HG03280 (cell line): ENCODE measurements around the gene RNASE7.
"Not testable (repeated sequence)": the region's sequence is repeated elsewhere in the genome, so short reads cannot be mapped to it uniquely, and the experiment has no call there.

ENCODE experiments used
- ATAC-seq: cut with Tn5 transposase; IDR thresholded peaks from one replicate; pipeline ENCODE4 v1.9.1; 2021; ENCODE audit warnings: mild to moderate bottlenecking, moderate library complexity; ENCODE audit not compliant: unreplicated experiment

The RNASE7 gene

GRCh38 chr14:21023174-21023573 lies 19.0 kb upstream of the RNASE7 start:
- ATAC-seq: no peak

DNA sequence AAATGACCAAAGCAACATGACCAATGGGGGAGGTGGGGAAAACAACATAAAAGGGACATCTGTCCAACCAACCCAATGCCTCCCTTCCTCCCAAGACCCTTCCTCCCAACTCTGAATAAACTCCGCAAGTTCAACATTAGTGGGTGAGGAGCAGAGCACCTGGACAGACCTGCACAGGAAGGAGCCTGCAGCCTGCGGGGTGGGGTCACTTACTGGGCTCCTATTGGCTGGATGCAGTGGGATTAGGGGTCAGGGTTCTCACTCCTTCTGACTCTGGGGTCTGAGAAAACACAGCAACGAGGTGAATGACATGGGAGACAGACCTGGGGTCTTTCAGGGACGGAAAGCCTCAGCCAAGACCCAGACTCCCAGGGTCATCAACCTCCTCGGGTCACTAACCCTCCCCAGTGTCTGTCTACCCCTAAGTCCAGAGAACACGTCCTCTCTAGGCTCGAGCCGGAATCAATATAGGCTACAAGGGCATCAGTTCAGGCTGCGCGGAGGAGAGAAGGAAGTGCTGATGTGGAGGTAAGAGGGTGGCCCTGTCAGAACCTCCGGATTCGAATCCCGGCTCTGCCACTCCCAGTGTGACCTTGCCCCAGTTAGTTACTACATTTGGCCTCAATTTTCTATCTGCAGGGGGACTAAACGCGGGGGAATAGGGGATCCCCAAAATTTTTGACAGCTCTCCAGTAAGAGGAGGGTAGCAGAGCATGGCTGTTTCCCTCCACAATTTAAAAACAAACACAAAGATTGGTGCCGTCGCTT lies 18.2 kb upstream of the RNASE7 start:
- no peak for ATAC-seq

GRCh38 chr14:21024585-21025370 lies 17.4 kb upstream of the RNASE7 start, which contains the start of gene NDRG2:
Gene NDRG2 (minus strand): TSS chr14:21025061. CDS start chr14:21023315, 1,746 bp downstream.
- no peak for ATAC-seq

- no peak for ATAC-seq
These were observed 16.5 kb upstream of the RNASE7 start for GRCh38 chr14:21025371-21026273.

DNA sequence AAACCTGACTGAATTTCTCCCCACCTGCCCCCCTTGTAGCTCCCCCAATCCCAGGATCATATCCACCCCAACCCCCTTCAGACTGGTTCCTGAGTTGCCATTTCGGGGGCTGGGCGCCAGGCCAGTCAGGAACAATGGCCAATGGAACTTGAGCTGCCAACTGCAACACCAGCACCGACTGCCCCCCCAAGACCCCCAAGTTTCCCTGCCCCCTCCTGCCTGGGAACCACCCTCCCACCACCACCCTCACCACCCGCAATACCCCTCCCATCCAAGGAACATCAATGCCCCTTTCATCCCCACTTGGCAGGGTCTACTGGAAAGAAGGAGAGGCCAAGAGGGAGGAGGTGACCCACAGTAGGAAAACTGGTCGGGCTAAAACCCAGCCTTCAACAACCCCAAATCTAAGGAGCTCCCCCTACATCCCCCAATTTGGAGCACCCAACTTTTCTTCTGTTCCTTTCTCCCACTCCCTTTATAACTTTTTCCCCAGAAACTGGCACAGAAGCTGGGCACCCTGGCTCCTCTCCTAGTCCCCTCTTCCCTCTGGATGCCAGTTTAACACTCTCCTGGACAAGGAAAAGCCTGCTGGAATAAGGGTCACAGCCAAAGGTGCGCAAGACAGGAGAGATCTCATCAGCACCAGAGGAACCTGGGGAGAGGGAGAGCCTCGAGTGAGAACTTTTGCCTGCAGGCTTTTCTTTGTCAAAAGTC lies 15.7 kb upstream of the RNASE7 start:
- ATAC-seq: no peak

- ATAC-seq: no peak
These were observed 15.2 kb upstream of the RNASE7 start for GRCh38 chr14:21026988-21027315.

GRCh38 chr14:21029917-21030316 lies 12.2 kb upstream of the RNASE7 start, which contains the start of gene TPPP2:
Gene TPPP2 (plus strand): TSS chr14:21030217. CDS start chr14:21030582, 365 bp downstream.
- no peak for ATAC-seq

GRCh38 chr14:21030531-21030930 lies 11.6 kb upstream of the RNASE7 start:
- no peak for ATAC-seq

DNA sequence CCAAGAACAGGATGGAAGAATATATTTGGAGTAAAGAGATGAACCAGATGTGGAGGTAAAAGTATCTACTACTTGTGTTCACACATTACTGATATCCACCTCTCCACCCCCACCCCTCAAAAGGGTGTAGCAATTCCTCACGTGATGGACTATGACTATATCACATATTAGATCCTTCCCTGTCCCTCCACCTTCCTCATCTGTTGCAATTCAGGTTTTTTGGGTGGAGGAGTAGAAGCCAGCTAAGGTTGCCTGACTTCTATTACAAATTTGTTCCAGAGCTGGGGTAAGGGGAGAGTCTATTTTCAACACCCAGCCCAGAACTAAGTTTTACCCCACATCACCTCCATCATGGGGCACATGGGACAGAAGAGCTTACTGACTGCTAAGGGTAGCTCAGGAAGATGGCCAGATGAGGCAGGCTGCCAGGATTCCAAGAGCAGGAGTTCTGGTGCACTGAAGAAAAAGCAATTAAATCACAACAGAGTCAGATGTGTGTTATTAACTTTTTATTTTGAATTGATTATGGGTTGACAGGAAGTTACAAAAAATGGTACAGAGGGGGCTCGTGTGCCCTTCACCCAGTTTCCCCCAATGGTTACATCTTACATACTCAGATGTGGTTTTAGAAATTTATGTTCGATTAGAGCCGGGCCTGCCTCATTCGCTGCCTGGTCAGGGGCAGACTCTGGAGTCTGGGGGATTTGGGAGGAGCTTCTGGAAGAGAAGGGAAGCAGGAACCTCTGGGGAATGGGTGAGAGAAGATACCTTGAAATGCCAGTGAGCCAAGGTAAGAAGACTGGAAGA lies 9.6 kb upstream of the RNASE7 start:
- ATAC-seq: no peak

DNA sequence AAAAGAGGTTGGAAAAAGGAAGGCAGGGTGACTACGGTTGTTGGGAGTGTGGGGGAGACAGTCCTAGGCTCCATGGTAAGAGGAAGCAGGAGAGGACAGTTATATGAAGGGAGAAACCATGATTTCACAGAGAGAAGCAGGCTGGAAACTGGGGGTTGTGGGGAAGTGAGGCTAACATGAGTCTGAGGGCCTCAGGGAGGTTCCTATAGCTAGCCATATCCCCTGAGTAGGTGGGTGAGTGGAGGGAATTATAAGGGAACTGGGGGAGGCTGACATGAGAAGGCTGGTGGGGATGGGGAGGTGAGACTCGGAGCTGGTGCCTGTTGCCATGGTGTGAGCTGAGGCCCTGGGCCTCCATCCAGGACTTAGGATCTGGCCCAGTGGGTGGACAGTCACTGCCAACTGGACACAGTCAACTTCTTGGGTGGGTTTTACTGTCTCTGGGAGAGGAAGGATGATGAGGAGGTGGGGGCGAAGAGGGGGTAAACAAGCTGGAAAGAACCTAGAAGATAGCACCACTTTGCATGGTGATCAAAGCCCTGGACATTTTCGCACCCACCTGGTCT lies 8.9 kb upstream of the RNASE7 start:
- no peak for ATAC-seq

DNA sequence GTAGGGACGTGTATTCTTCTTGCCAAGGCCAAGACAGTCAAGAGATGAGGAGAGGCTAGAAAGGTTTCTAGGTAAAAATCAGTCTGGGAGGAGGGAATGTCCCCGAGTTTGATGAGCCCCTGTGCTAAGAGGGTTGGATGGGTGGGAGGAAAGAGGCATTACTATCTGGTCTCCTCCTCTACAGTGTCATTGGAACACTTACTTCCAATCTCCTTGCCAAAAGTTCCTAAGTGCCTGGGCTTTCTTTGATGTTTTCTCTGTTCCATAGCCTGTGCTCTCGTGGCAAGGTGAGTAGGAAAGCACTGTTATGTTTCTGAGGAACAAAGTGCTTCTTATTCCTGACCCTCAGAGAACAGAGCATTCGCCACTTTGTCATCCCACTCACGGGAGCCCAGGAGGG lies 7.5 kb upstream of the RNASE7 start, which contains the start of gene RNASE13:
Gene RNASE13 (minus strand): TSS at position 101 of the 400 bp plus-strand sequence. CDS start 519 bp downstream, outside the sequence.
- no peak for ATAC-seq

DNA sequence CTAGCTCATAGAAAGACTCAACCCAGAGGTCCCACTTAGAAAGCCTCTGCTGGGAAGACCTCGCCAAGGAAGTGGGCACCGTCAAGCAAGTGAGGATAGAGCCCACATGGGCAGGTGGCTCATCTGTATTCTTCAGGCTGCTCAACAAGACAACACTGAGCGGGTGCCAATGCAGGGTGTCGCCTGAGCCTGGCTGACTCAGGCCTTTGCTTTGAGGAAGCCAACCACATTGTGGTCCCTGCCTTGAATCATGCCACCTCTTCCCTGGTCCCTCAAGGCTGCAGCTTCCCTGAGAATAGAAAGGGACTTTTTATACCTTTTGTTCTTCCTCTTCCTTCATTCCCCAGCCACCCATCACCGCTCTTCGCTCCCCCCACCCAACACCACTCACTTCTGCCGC lies 5.4 kb upstream of the RNASE7 start:
- no peak for ATAC-seq

- no peak for ATAC-seq
These were observed 5.0 kb upstream of the RNASE7 start for GRCh38 chr14:21037156-21037555.

DNA sequence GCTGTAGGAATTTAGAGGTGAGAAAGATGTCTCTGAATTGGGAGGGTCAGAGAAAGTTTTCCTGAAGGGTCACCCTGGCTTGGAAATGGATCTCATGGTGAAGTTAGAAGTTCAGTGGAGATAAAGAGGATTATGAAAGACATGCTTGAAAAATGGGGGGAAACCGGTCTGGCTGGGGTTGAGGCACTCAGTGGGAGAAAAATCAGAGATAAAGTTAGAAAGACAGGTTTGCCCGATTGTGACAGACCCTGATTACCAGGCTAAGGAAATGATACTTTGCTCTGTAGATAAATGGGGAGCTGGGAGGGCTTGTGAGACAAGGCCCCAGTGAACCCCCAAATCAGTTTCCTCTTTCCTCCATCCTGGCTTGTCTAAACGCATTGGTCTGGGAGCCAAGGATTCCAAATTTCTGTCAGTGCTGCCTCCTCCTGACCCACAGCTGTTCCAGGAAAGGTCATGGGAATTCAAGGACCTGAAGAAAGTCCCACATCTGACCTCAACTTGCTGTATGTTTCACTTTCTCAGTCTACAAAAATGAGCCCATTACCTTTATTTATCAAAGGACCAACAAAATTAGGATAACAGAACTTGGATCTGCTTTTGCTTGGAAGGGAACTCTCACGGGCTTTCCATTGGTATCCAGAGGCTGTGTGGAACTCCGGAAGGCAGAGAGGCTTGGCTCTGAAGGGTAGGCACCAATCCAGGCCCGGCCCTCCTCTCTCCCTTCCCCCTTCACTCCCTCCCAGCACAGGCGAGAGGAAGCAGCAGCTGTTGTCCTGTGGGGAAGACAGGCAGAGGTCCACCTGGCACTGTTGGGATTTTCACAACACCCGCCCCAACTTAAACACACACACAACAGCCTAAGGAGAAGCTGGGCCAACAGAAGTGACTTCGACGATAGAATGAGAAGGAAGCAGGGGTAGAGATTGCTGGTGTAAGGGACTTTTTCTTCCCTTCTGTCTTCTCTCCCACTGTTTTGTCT lies 3.4 kb upstream of the RNASE7 start:
- ATAC-seq: no peak

GRCh38 chr14:21039585-21040369 lies 2.4 kb upstream of the RNASE7 start:
- ATAC-seq: no peak

DNA sequence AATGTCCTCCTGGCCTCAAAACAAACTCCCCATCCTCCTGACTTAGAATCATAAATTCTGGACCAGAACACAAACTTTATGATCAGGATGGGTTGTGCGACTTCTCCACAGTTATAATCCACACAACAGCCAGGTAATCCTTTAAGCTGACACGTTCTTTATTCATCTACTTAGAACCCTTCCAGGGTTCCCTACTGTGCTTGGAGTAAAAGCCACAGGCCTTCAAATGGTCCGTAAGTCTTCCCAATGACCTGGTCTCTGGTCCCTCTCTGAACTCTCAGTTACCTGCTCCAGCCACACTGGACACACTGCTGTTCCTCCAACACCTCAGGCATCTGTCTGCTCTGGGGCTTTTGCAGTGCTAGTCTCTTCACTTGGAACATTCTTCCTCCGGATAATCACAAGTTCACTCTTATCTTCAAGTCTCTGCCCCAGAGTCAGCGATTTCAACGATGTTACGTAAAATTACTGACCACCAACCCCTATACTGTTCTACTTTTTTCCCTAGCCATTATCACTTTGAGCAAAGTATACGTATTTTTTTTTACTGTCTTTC lies 1.7 kb upstream of the RNASE7 start:
- no peak for ATAC-seq

GRCh38 chr14:21040941-21041340 lies 1.2 kb upstream of the RNASE7 start:
- ATAC-seq: not testable (repeated sequence)
